Loucy (cell line): ENCODE results near the gene BMP6.

ENCODE experiments used
- CTCF ChIP-seq: fragments of 200-600 bp; sonication (generic); conservative IDR thresholded peaks from 2 replicates; pipeline ENCODE4 v1.5.1; 2014; ENCODE audit warnings: mild to moderate bottlenecking, antibody characterized with exemption, low read length
- EZH2phosphoT487 ChIP-seq: fragments of 200-600 bp; IDR thresholded peaks from 2 replicates; pipeline ENCODE4 v1.6.1; 2018; ENCODE audit warnings: antibody characterized with exemption, mild to moderate bottlenecking, moderate library complexity, borderline replicate concordance

DNA sequence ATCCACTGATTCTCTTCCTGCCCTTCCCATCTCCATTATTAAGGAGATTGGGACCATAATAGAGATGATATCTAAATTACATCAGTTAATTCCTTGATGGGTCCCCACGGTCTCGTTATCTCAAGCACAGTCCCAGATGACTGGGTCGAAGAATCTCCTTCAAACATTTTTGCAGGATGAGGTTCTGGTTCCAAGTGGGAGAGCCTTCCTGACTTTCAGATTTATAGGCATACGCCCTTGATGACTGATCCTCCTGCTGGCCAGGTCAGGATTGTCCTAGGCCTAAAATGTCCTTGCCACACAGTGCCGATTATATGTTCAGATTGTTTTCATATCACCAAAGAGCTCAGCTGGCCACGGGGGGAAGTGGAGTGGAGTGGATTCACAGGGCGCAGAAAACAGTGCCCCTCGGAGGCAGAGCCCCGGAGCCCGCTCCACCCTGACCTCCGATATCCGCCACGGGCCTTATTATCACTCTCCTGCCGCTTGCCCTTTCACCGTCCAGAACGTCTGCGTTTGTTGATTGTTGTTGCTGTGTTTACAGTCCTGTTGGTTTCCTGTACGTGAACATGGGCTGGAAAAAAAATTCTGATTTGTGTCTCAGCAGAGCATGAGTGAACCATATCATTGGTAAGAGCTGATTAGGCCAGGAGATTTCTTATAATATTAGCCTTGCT is 8.9 kb downstream of the BMP6 start:
- TF ChIP-seq CTCF, result no peak
- TF ChIP-seq EZH2phosphoT487, result no peak
